Astrocyte (in vitro differentiated cells and primary cell): ENCODE results near the gene C16orf86. TPM values are rescaled to one million over a fixed set of nuclear protein-coding genes. Genes with fewer than 3 reads are reported as not detected.

Experiments
- DNase-seq: peaks from one replicate; pipeline ENCODE4 v3.0.0-alpha.2; 2010; ENCODE audit warnings: low read depth
- FAIRE-seq: peaks from 2 replicates; lab custom pipeline; 2011; peaks lifted over from hg19 to GRCh38; lab: Jason Lieb, UNC
- H2AFZ ChIP-seq: 2 replicates; pipeline ENCODE4 v1.6.0; 2012; ENCODE audit warnings: low read depth, low read length, inconsistent platforms
- H3K27ac ChIP-seq: 2 replicates; pipeline ENCODE4 v1.5.1; 2011; ENCODE audit warnings: low read depth, low read length, inconsistent platforms
- H3K27me3 ChIP-seq: 2 replicates; pipeline ENCODE4 v1.6.0; 2011; ENCODE audit warnings: low read length, inconsistent platforms; ENCODE audit not compliant: insufficient read depth
- H3K36me3 ChIP-seq: 2 replicates; pipeline ENCODE4 v1.5.1; 2011; ENCODE audit warnings: low read length, inconsistent platforms; ENCODE audit not compliant: insufficient read depth
- H3K4me1 ChIP-seq: 2 replicates; pipeline ENCODE4 v1.5.1; 2011; ENCODE audit warnings: low read length, inconsistent platforms; ENCODE audit not compliant: insufficient read depth
- H3K4me2 ChIP-seq: 2 replicates; pipeline ENCODE4 v1.6.0; 2012; ENCODE audit warnings: low read length, inconsistent platforms
- H3K4me3 ChIP-seq: 2 replicates; pipeline ENCODE4 v1.5.1; 2011; ENCODE audit warnings: low read depth, mild to moderate bottlenecking, low read length, inconsistent platforms; ENCODE audit not compliant: insufficient read depth
- H3K79me2 ChIP-seq: 2 replicates; pipeline ENCODE4 v1.6.0; 2012; ENCODE audit warnings: mild to moderate bottlenecking, low read length, inconsistent platforms; ENCODE audit not compliant: insufficient read depth
- H3K9ac ChIP-seq: 2 replicates; pipeline ENCODE4 v1.6.0; 2012; ENCODE audit warnings: mild to moderate bottlenecking, low read length, inconsistent platforms
- H3K9me3 ChIP-seq: 2 replicates; pipeline ENCODE4 v1.5.1; 2012; ENCODE audit warnings: low read depth, mild to moderate bottlenecking, low read length, inconsistent platforms; ENCODE audit not compliant: insufficient read depth
- H4K20me1 ChIP-seq: 2 replicates; pipeline ENCODE4 v1.6.0; 2012; ENCODE audit warnings: low read length, inconsistent platforms; ENCODE audit not compliant: insufficient read depth
- H3K27ac Mint-ChIP-seq: one replicate; pipeline ENCODE4 v1.8.0; 2021; ENCODE audit warnings: mild to moderate bottlenecking, mixed read lengths; ENCODE audit not compliant: unreplicated experiment
- H3K27me3 Mint-ChIP-seq: one replicate; pipeline ENCODE4 v1.8.0; 2021; ENCODE audit warnings: low read depth, mixed read lengths; ENCODE audit not compliant: unreplicated experiment
- H3K36me3 Mint-ChIP-seq: one replicate; pipeline ENCODE4 v1.8.0; 2021; ENCODE audit warnings: low read depth, mixed read lengths; ENCODE audit not compliant: unreplicated experiment
- H3K4me1 Mint-ChIP-seq: one replicate; pipeline ENCODE4 v1.8.0; 2021; ENCODE audit warnings: low read depth, mixed read lengths; ENCODE audit not compliant: unreplicated experiment
- H3K4me3 Mint-ChIP-seq: one replicate; pipeline ENCODE4 v1.8.0; 2021; ENCODE audit warnings: mild to moderate bottlenecking, moderate library complexity, mixed read lengths; ENCODE audit not compliant: unreplicated experiment
- H3K9me3 Mint-ChIP-seq: one replicate; pipeline ENCODE4 v1.8.0; 2021; ENCODE audit warnings: mild to moderate bottlenecking, mixed read lengths; ENCODE audit not compliant: unreplicated experiment
- EZH2 ChIP-seq: IDR thresholded peaks from 2 replicates; pipeline ENCODE4 v1.6.1; 2012; ENCODE audit warnings: mild to moderate bottlenecking, low read length, inconsistent platforms; ENCODE audit not compliant: insufficient read depth
- total RNA-seq: library from RNA; stranded (reverse); gene quantifications from 2 replicates; pipeline ENCODE4 v1.2.1, GENCODE V29; 2021
- TF ChIP-seq, protein P1 (sequence below): IDR thresholded peaks from 2 replicates; pipeline ENCODE4 v1.5.1; 2011; ENCODE audit warnings: low read depth, mild to moderate bottlenecking, inconsistent platforms, low read length, moderate library complexity; ENCODE audit not compliant: insufficient read depth

Gene C16orf86
- total RNA-seq, 1 donor from 2014 or later: 0.32 TPM

DNA sequence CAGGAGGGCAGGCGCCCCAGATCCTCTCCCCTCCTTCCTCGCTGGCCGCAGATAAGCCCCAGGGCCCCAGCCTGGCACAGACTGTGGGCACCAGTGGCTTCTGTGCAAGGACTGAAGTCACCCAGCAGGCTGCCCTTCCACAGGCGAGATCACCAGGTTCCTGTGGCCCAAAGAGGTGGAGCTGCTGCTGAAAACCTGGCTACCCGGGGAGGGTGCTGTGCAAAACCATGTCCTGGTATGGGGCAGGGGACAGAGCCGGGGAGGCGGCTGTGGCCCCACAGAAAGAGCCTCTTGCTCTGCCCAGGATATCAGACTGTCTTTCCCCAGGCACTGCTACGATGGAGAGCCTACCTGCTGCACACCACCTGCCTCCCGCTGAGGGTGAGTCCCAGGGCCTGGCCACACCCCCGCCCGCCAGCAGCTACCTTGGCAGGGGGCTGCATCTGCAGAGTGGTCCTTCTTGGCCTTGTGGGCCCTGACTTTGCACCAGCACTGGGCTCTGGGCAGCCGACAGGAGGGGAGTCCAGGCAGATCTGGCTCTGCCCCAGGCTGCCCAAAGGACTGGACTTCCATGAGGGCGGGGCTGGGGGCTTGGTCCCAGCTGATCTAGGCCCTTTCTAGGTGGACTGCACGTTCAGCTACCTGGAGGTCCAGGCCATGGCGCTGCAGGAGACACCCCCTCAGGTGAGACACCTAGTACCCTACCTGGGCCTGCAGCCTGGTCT, 21.1 kb upstream of the C16orf86 start:
- TF ChIP-seq, protein P1, sequence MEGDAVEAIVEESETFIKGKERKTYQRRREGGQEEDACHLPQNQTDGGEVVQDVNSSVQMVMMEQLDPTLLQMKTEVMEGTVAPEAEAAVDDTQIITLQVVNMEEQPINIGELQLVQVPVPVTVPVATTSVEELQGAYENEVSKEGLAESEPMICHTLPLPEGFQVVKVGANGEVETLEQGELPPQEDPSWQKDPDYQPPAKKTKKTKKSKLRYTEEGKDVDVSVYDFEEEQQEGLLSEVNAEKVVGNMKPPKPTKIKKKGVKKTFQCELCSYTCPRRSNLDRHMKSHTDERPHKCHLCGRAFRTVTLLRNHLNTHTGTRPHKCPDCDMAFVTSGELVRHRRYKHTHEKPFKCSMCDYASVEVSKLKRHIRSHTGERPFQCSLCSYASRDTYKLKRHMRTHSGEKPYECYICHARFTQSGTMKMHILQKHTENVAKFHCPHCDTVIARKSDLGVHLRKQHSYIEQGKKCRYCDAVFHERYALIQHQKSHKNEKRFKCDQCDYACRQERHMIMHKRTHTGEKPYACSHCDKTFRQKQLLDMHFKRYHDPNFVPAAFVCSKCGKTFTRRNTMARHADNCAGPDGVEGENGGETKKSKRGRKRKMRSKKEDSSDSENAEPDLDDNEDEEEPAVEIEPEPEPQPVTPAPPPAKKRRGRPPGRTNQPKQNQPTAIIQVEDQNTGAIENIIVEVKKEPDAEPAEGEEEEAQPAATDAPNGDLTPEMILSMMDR: no peak
- TF ChIP-seq EZH2: peak; percentile 56
- H3K27ac Mint-ChIP-seq: no peak overlapping the region
- H3K4me2 ChIP-seq: peak overlapping the region; percentile 59

DNA sequence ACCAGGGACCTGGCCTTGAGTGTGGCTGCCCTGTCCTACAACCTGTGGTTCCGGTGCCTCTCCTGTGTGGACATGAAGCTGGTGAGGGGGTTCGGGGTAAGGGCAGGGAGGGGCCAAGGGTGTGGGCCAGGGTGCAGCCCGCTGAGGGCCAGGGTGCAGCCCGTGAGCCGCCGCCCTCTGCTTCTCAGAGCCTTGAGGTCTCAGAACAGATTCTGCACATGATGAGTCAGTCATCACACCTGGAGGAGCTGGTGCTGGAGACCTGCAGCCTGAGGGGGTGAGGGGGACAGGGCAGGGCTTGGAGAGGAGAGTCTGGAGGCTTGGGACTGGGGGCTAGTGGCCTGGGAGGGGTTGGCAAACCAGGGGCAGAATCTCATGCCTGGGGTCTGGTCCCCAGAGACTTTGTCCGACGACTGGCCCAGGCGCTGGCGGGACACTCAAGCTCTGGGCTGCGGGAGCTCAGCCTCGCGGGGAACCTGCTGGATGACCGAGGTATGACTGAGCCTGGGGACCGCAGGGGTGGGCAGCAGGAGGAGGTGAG, 19.4 kb upstream of the C16orf86 start:
- no peak overlapping the region for H3K27ac ChIP-seq
- peaks cover 16% of the 10 kb centered on the region for H4K20me1 ChIP-seq
- FAIRE-seq: no peak
- H2AFZ ChIP-seq: no peak overlapping the region
- no peaks in the 10 kb centered on the region for H3K4me1 Mint-ChIP-seq
- H3K4me1 ChIP-seq: no peaks in the 10 kb centered on the region
- H3K4me3 ChIP-seq: no peak overlapping the region
- DNase-seq: no peak
- peaks cover 52% of the 10 kb centered on the region for H3K27me3 ChIP-seq
- no peak overlapping the region for H3K4me3 Mint-ChIP-seq
- TF ChIP-seq, protein P1: no peak
- TF ChIP-seq EZH2: no peak
- H3K9me3 Mint-ChIP-seq: peaks cover 5% of the 10 kb centered on the region
- H3K36me3 Mint-ChIP-seq: peaks cover 11% of the 10 kb centered on the region
- peaks cover 44% of the 10 kb centered on the region for H3K27me3 Mint-ChIP-seq
- no peaks in the 10 kb centered on the region for H3K79me2 ChIP-seq
- H3K4me2 ChIP-seq: no peak overlapping the region
- no peaks in the 10 kb centered on the region for H3K36me3 ChIP-seq
- H3K9me3 ChIP-seq: no peaks in the 10 kb centered on the region
- H3K9ac ChIP-seq: no peak overlapping the region
- no peak overlapping the region for H3K27ac Mint-ChIP-seq

More for the DNA sequence above, 21.1 kb upstream of the C16orf86 start:
- Mint-ChIP-seq H3K4me1 (no peaks in the 10 kb centered on the region), H3K36me3 (peaks cover 9% of the 10 kb centered on the region), H3K27me3 (peaks cover 31% of the 10 kb centered on the region), H3K9me3 (peaks cover 5% of the 10 kb centered on the region), H3K4me3 (no peak overlapping the region)
- Histone ChIP-seq H3K9me3 (no peaks in the 10 kb centered on the region), H3K9ac (no peak overlapping the region), H3K4me3 (no peak overlapping the region), H3K36me3 (no peaks in the 10 kb centered on the region), H3K4me1 (no peaks in the 10 kb centered on the region), H3K79me2 (no peaks in the 10 kb centered on the region), H2AFZ (no peak overlapping the region), H3K27me3 (peaks cover 41% of the 10 kb centered on the region), H4K20me1 (peaks cover 11% of the 10 kb centered on the region), H3K27ac (no peak overlapping the region)
- no peak for DNase-seq
- no peak for FAIRE-seq

DNA sequence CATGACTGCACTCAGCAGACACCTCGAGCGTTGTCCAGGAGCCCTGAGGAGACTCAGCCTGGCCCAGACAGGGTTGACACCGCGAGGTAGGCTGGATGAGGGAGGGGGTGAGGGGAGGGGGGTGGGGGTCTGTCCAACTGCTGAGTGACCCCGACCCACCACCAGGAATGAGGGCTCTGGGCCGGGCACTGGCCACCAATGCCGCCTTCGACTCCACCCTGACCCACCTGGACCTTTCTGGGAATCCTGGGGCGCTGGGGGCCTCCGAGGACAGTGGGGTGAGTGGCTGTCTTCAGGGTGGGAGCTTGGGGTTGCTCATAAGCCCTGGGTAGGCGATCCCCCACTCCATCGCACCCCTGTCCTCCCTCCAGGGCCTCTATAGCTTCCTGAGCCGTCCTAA, 18.9 kb upstream of the C16orf86 start:
- no peaks in the 10 kb centered on the region for H3K36me3 ChIP-seq
- FAIRE-seq (no peak), DNase-seq (no peak)
- Mint-ChIP-seq H3K27me3 (peaks cover 45% of the 10 kb centered on the region), H3K9me3 (peaks cover 5% of the 10 kb centered on the region), H3K4me3 (no peak overlapping the region), H3K36me3 (peaks cover 9% of the 10 kb centered on the region), H3K27ac (no peak overlapping the region), H3K4me1 (no peaks in the 10 kb centered on the region)
- H3K4me1 ChIP-seq: no peaks in the 10 kb centered on the region
- H3K9me3 ChIP-seq: no peaks in the 10 kb centered on the region
- H3K27me3 ChIP-seq: peaks cover 55% of the 10 kb centered on the region
- H3K4me3 ChIP-seq: no peak overlapping the region
- H3K79me2 ChIP-seq: no peaks in the 10 kb centered on the region
- no peak overlapping the region for H3K9ac ChIP-seq
- no peak for TF ChIP-seq EZH2
- TF ChIP-seq, protein P1: no peak
- H3K4me2 ChIP-seq: no peak overlapping the region
- H2AFZ ChIP-seq: no peak overlapping the region
- peaks cover 18% of the 10 kb centered on the region for H4K20me1 ChIP-seq
- H3K27ac ChIP-seq: no peak overlapping the region
